ENCODE measurements around the gene COX4I2. TPM values are rescaled to one million over a fixed set of nuclear protein-coding genes. Genes with fewer than 3 reads are reported as not detected.

The COX4I2 gene
- polyA plus RNA-seq, 1 experiment = not detected

DNA sequence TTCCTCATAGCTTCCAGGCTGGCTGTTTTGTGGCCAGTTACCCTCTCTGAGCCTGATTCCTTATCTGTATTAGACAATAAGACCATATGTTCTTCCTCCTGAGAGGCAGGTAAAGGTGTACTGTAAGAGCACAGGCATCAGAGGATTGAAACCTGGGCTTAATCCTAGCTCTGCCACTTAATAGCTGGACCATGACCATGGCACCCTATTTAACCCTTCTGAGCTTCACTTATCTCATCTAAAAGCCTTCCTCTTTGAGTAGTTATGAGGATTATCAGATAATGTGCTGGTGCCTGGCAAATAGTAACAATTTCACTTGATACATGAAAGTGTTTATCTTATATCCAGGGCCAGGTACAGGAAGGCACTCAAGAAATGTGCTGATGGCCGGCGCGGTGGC, 50.1 kb downstream of the COX4I2 start:
- CTCF ChIA-PET = interaction anchor here (0.6 to 2.1 kb wide), 5 partner anchors 12 to 69 kb away, joined by 3 to 9 read pairs (median 3); no protein-coding TSS in a partner anchor
- POLR2A ChIA-PET = no interaction called here
- no peak for TF ChIP-seq CTCF (IDR thresholded peaks at IDR 0.05; ENCODE audit: insufficient read depth, low read depth, low read length)
- Histone ChIP-seq H3K27me3 (ENCODE audit: control insufficient read depth, insufficient read depth, low read length) (no peaks in the 10 kb centered on the region), H3K36me3 (ENCODE audit: control insufficient read depth, insufficient read depth, low read length) (0 out of 2 replicates have a peak, but pooled peaks cover 2% of the 10 kb centered on the region), H3K4me3 (ENCODE audit: low read depth, low read length) (no peak overlapping the region)
- no peak for DNase-seq (ENCODE audit: low read depth)

GRCh38 chr20:31689141-31689540, 51.4 kb downstream of the COX4I2 start:
- Histone ChIP-seq H3K4me3 (ENCODE audit: low read depth, low read length) (no peak overlapping the region), H3K36me3 (ENCODE audit: control insufficient read depth, insufficient read depth, low read length) (0 out of 2 replicates have a peak, but pooled peaks cover under 1% of the 10 kb centered on the region), H3K27me3 (ENCODE audit: control insufficient read depth, insufficient read depth, low read length) (no peaks in the 10 kb centered on the region)
- no peak for DNase-seq (ENCODE audit: low read depth)
- POLR2A ChIA-PET = no interaction called here
- CTCF ChIA-PET = interaction anchor here (1.5 to 2.1 kb wide), 2 partner anchors 14 to 28 kb away, joined by 3 to 9 read pairs; no protein-coding TSS in a partner anchor
- no peak for TF ChIP-seq CTCF (IDR thresholded peaks at IDR 0.05; ENCODE audit: insufficient read depth, low read depth, low read length)

DNA sequence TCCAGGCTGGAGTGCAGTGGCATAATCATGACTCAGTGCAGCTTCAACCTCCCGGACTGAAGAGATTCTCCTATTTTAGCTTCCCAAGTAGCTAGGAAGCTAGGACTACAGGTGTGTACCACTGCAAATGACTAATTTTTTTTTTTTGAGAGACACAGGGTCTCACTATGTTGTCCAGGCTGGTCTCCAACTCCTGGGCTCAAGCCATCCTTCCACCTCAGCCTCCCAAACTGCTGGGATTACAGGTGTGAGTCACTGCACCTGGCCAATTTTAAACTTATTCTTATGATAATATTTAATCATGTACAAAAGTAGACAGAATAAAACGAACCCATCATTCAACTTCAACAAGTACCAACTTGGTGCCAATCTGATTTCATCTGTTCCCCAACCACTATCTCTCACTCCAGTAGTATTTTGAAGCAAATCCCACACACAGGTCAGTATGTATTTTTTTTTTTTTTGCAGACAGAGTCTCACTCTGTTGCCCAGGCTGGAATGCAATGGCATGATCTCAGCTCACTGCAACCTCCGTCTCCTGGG, 52.5 kb downstream of the COX4I2 start:
- no peak for TF ChIP-seq CTCF (IDR thresholded peaks at IDR 0.05; ENCODE audit: insufficient read depth, low read depth, low read length)
- ChIA-PET POLR2A (no interaction called here), CTCF (interaction anchor here (0.6 to 1.3 kb wide), 3 partner anchors 17 to 26 kb away, joined by 3 to 6 read pairs (median 4); no protein-coding TSS in a partner anchor)
- DNase-seq (ENCODE audit: low read depth) = no peak
- Histone ChIP-seq H3K27me3 (ENCODE audit: control insufficient read depth, insufficient read depth, low read length) (no peaks in the 10 kb centered on the region), H3K36me3 (ENCODE audit: control insufficient read depth, insufficient read depth, low read length) (no peaks in the 10 kb centered on the region), H3K4me3 (ENCODE audit: low read depth, low read length) (no peak overlapping the region)

DNA sequence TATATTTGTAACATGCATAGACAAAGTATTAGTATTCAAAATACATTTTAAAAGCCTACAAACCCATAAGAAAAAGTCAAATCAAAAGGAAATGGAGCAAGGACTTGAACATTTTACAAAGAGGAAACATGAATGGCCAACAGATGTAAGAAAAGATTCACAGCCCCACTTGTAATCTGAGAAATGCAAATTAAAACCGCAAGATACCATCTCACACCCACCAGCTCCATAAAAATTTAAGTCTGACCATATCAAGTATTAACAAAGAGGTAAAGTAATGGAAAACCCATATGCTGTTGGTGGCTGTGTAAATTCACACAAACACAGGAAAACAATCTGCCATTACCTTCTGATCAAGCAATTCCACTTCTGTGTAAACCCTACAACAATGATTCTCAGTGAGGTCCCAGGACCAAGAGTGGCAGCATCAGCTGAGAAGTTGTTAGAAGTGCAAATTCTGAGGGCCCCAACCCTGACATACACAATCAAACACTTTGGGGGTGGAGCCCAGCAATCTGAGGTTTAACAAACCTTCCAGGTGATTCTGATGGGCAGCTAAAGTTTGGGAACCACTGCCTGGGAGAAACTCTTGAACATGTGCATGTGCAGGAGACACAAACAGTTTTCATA, 54.0 kb downstream of the COX4I2 start:
- Histone ChIP-seq H3K36me3 (ENCODE audit: control insufficient read depth, insufficient read depth, low read length) (no peaks in the 10 kb centered on the region), H3K4me3 (ENCODE audit: low read depth, low read length) (no peak overlapping the region), H3K27me3 (ENCODE audit: control insufficient read depth, insufficient read depth, low read length) (no peaks in the 10 kb centered on the region)
- ChIA-PET POLR2A (no interaction called here), CTCF (interaction anchor here (0.6 to 1.7 kb wide), 6 partner anchors 9 to 57 kb away, joined by 3 to 6 read pairs (median 4); no protein-coding TSS in a partner anchor)
- TF ChIP-seq CTCF (IDR thresholded peaks at IDR 0.05; ENCODE audit: insufficient read depth, low read depth, low read length) = no peak
- peak; percentile 70 for DNase-seq (ENCODE audit: low read depth)

- no peak for DNase-seq (ENCODE audit: low read depth)
- ChIA-PET POLR2A (interaction anchor here (0.6 kb wide), 1 partner anchor 25 kb away, joined by 3 read pairs; no protein-coding TSS in a partner anchor), CTCF (interaction anchor here (0.6 to 1.9 kb wide), 4 partner anchors 9 to 32 kb away, joined by 3 to 7 read pairs (median 4); partner anchors contain the start of gene BCL2L1)
- no peaks in the 10 kb centered on the region for H3K36me3 ChIP-seq (ENCODE audit: control insufficient read depth, insufficient read depth, low read length)
- no peak overlapping the region for H3K4me3 ChIP-seq (ENCODE audit: low read depth, low read length)
- H3K27me3 ChIP-seq (ENCODE audit: control insufficient read depth, insufficient read depth, low read length) = no peaks in the 10 kb centered on the region
- no peak for TF ChIP-seq CTCF (IDR thresholded peaks at IDR 0.05; ENCODE audit: insufficient read depth, low read depth, low read length)
Measured at GRCh38 chr20:31693402-31693801, 55.7 kb downstream of the COX4I2 start.
